T-cell (primary cell): ENCODE data around the gene TLX1. TPM values are rescaled to one million over a fixed set of nuclear protein-coding genes. Genes with fewer than 3 reads are reported as not detected.
A peak's percentile ranks its signal among the peaks of the same experiment; 100 is the strongest.

ENCODE experiments used
- ATAC-seq, 4 experiments: fragments of 200-7000 bp in 3 of 4; fragments of 150-1000 bp in 1 of 4; cut with Tn5 transposase; replicated peaks in 1 of 4; 1 replicate in 3 of 4; 2 replicates in 1 of 4; pipeline ENCODE4 v1.10.0; 2021; ENCODE audit warnings: moderate library complexity in 3 of 4, mild to moderate bottlenecking in 2 of 4, moderate number of reproducible peaks in 1 of 4
- CTCF ChIA-PET, 2 donors: fragments of 300-600 bp; sonication (Branson Sonifier 250); formaldehyde crosslinking; loops; one replicate each; lab custom pipeline; 2022; ENCODE audit warnings: antibody characterized with exemption in 2 of 2; lab: Charles Lee
- POLR2A ChIA-PET, 2 donors: fragments of 300-600 bp; sonication (Branson Sonifier 250); formaldehyde crosslinking; loops; one replicate each; lab custom pipeline; 2022; ENCODE audit warnings: antibody characterized with exemption in 2 of 2; lab: Charles Lee
- DNase-seq, 35 experiments: peaks; one replicate each; pipeline versions ENCODE4 v3.0.0 to v3.0.0-alpha.2; 2013 to 2023
- H3K27ac ChIP-seq: one replicate; pipeline ENCODE4 v1.5.1; 2013; ENCODE audit warnings: low read length
- H3K27me3 ChIP-seq, 2 experiments: replicated peaks in 1 of 2; 1 replicate in 1 of 2; 2 replicates in 1 of 2; pipeline versions ENCODE4 v1.6.1 to v1.7.0; 2013; ENCODE audit warnings: low read length in 1 of 2, mixed read lengths in 1 of 2; ENCODE audit not compliant: control insufficient read depth in 2 of 2, insufficient read depth in 2 of 2; ENCODE audit errors: extremely low read depth in 1 of 2
- H3K36me3 ChIP-seq, 2 donors: 1 replicate in 1 of 2; 2 replicates in 1 of 2; pipeline versions ENCODE4 v1.6.1 to v1.7.0; 2013; ENCODE audit warnings: low read length in 1 of 2; ENCODE audit not compliant: control insufficient read depth in 2 of 2, insufficient read depth in 1 of 2; ENCODE audit errors: extremely low read depth in 1 of 2
- H3K4me1 ChIP-seq, 2 experiments: 1 replicate in 1 of 2; 2 replicates in 1 of 2; pipeline versions ENCODE4 v1.6.1 to v1.7.0; 2013; ENCODE audit warnings: low read length in 2 of 2, mixed read lengths in 1 of 2; ENCODE audit not compliant: insufficient read depth in 2 of 2, control insufficient read depth in 1 of 2; ENCODE audit errors: extremely low read depth in 1 of 2
- H3K4me3 ChIP-seq, 2 donors: 1 replicate in 1 of 2; 2 replicates in 1 of 2; pipeline versions ENCODE4 v1.5.1 to v1.7.0; 2013; ENCODE audit warnings: mild to moderate bottlenecking in 2 of 2, low read length in 1 of 2, moderate library complexity in 1 of 2; ENCODE audit not compliant: control insufficient read depth in 1 of 2; ENCODE audit errors: extremely low read depth in 1 of 2
- H3K9me3 ChIP-seq: 2 replicates; pipeline ENCODE4 v1.7.0; 2013
- H3K27ac Mint-ChIP-seq, 2 donors: one replicate each; pipeline ENCODE4 v1.8.0; 2020 to 2021; ENCODE audit warnings: mild to moderate bottlenecking in 2 of 2, mixed read lengths in 2 of 2
- H3K27me3 Mint-ChIP-seq, 2 donors: one replicate each; pipeline ENCODE4 v1.8.0; 2021 to 2022; ENCODE audit warnings: mixed read lengths in 2 of 2
- H3K36me3 Mint-ChIP-seq: one replicate; pipeline ENCODE4 v1.8.0; 2021; ENCODE audit warnings: mixed read lengths
- H3K4me1 Mint-ChIP-seq, 3 donors: one replicate each; pipeline ENCODE4 v1.8.0; 2020 to 2022; ENCODE audit warnings: mixed read lengths in 3 of 3, mild to moderate bottlenecking in 1 of 3
- H3K4me3 Mint-ChIP-seq, 3 donors: one replicate each; pipeline ENCODE4 v1.8.0; 2020 to 2022; ENCODE audit warnings: mild to moderate bottlenecking in 3 of 3, mixed read lengths in 3 of 3, moderate library complexity in 3 of 3
- H3K9me3 Mint-ChIP-seq, 3 donors: one replicate each; pipeline ENCODE4 v1.8.0; 2020 to 2022; ENCODE audit warnings: mixed read lengths in 3 of 3
- WGBS: methylation state at CpG from one replicate; pipeline ENCODE4 v1.1.5; 2013; ENCODE audit warnings: missing lambda C conversion rate; ENCODE audit not compliant: insufficient coverage; 5-methylcytosine and 5-hydroxymethylcytosine counted together
- total RNA-seq, 35 experiments: library from RNA in 6 of 35; stranded (reverse) in 6 of 35; fragments of 120-200 nt in 1 of 35; gene quantifications; one replicate each; pipeline versions ENCODE4 v1.2.1 to v1.2.4 and lab custom pipeline; 2013 to 2026

Gene TLX1
- total RNA-seq, 5 donors from 2014 or later (not counting 1 experiment from before 2014, with no cell fraction given) = not detected

GRCh38 chr10:101135141-101136006 is 4.3 kb downstream of the TLX1 start:
- H3K27ac Mint-ChIP-seq = no peak overlapping the region
- H3K27me3 ChIP-seq = peaks cover 16 to 95% of the 10 kb centered on the region in 2 experiments
- no peaks in the 10 kb centered on the region for H3K9me3 Mint-ChIP-seq
- H3K27ac ChIP-seq = no peak overlapping the region
- no peaks in the 10 kb centered on the region for H3K36me3 Mint-ChIP-seq
- no peaks in the 10 kb centered on the region for H3K36me3 ChIP-seq
- no peak overlapping the region for H3K4me3 ChIP-seq
- peaks cover 51 to 63% (median 59%) of the 10 kb centered on the region in 3 donors for H3K4me1 Mint-ChIP-seq
- ChIA-PET CTCF (no interaction called here), POLR2A (no interaction called here)
- no peaks in the 10 kb centered on the region for H3K9me3 ChIP-seq
- DNase-seq (no peak), ATAC-seq (no peak)
- peak overlapping the region; percentile 21 to 61 (median 44) for H3K4me3 Mint-ChIP-seq
- H3K27me3 Mint-ChIP-seq = peaks cover 63 to 88% of the 10 kb centered on the region in 2 donors
- peaks cover 2 to 53% of the 10 kb centered on the region in 2 experiments for H3K4me1 ChIP-seq
- WGBS = 21% methylated on average over 18 of the region's 36 CpGs

- CTCF ChIA-PET = no interaction called here
- peak overlapping the region in 1 of 3 donors; percentile 61 for H3K4me3 Mint-ChIP-seq
Observed at GRCh38 chr10:101136007-101136707, 5.1 kb downstream of the TLX1 start.

GRCh38 chr10:101136708-101137121 is 5.6 kb downstream of the TLX1 start:
- H3K27me3 Mint-ChIP-seq = peaks cover 60 to 92% of the 10 kb centered on the region in 2 donors
- no peak overlapping the region for H3K27ac Mint-ChIP-seq
- H3K27ac ChIP-seq = no peak overlapping the region
- H3K4me1 ChIP-seq = peaks cover 0 to 51% of the 10 kb centered on the region in 2 experiments
- ChIA-PET CTCF (no interaction called here), POLR2A (no interaction called here)
- H3K4me3 ChIP-seq = no peak overlapping the region
- H3K27me3 ChIP-seq = peaks cover 15 to 96% of the 10 kb centered on the region in 2 experiments
- no peaks in the 10 kb centered on the region for H3K36me3 ChIP-seq
- ATAC-seq = no peak
- no peaks in the 10 kb centered on the region for H3K36me3 Mint-ChIP-seq
- peaks cover 51 to 63% (median 61%) of the 10 kb centered on the region in 3 donors for H3K4me1 Mint-ChIP-seq
- 21% methylated on average over 24 of the region's 26 CpGs for WGBS
- no peaks in the 10 kb centered on the region for H3K9me3 Mint-ChIP-seq
- no peak for DNase-seq
- no peak overlapping the region for H3K4me3 Mint-ChIP-seq
- no peaks in the 10 kb centered on the region for H3K9me3 ChIP-seq

More at GRCh38 chr10:101136007-101136707, 5.1 kb downstream of the TLX1 start:
- ATAC-seq (no peak), DNase-seq (no peak)
- Mint-ChIP-seq H3K27me3 (peaks cover 60 to 88% of the 10 kb centered on the region in 2 donors), H3K36me3 (no peaks in the 10 kb centered on the region), H3K9me3 (no peaks in the 10 kb centered on the region), H3K27ac (no peak overlapping the region), H3K4me1 (peaks cover 51 to 63% (median 61%) of the 10 kb centered on the region in 3 donors)
- Histone ChIP-seq H3K27me3 (peaks cover 11 to 95% of the 10 kb centered on the region in 2 experiments), H3K27ac (no peak overlapping the region), H3K36me3 (no peaks in the 10 kb centered on the region), H3K4me1 (peaks cover 0 to 54% of the 10 kb centered on the region in 2 experiments), H3K4me3 (no peak overlapping the region), H3K9me3 (no peaks in the 10 kb centered on the region)
- WGBS = 13% methylated on average over 27 of the region's 33 CpGs
- POLR2A ChIA-PET = no interaction called here

GRCh38 chr10:101137271-101137670 is 6.2 kb downstream of the TLX1 start:
- H3K4me1 Mint-ChIP-seq = peaks cover 49 to 63% (median 60%) of the 10 kb centered on the region in 3 donors
- ATAC-seq (no peak), DNase-seq (no peak)
- H3K9me3 ChIP-seq = no peaks in the 10 kb centered on the region
- CTCF ChIA-PET = no interaction called here
- H3K27ac ChIP-seq = no peak overlapping the region
- peaks cover 0 to 53% of the 10 kb centered on the region in 2 experiments for H3K4me1 ChIP-seq
- POLR2A ChIA-PET = no interaction called here
- H3K4me3 ChIP-seq = no peak overlapping the region
- no peaks in the 10 kb centered on the region for H3K9me3 Mint-ChIP-seq
- no peak overlapping the region for H3K27ac Mint-ChIP-seq
- peaks cover 15 to 97% of the 10 kb centered on the region in 2 experiments for H3K27me3 ChIP-seq
- H3K36me3 ChIP-seq = no peaks in the 10 kb centered on the region
- no peak overlapping the region for H3K4me3 Mint-ChIP-seq
- 71% methylated on average over 1 of the region's 2 CpGs for WGBS
- no peaks in the 10 kb centered on the region for H3K36me3 Mint-ChIP-seq
- H3K27me3 Mint-ChIP-seq = peaks cover 63 to 94% of the 10 kb centered on the region in 2 donors

- Histone ChIP-seq H3K4me3 (no peak overlapping the region), H3K36me3 (no peaks in the 10 kb centered on the region), H3K9me3 (no peaks in the 10 kb centered on the region), H3K4me1 (peaks cover 0 to 45% of the 10 kb centered on the region in 2 experiments), H3K27ac (no peak overlapping the region), H3K27me3 (peaks cover 12 to 97% of the 10 kb centered on the region in 2 experiments)
- H3K4me1 Mint-ChIP-seq = peaks cover 41 to 52% (median 51%) of the 10 kb centered on the region in 3 donors
- 15% methylated on average over 2 of the region's 8 CpGs for WGBS
- ATAC-seq (no peak), DNase-seq (no peak)
- CTCF ChIA-PET = interaction anchor here in 1 of 2 donors (0.6 kb wide), 1 partner anchor 10 kb away, joined by 3 read pairs; no protein-coding TSS in a partner anchor
- peak overlapping the region in 2 of 3 donors; percentile 21 to 48 for H3K4me3 Mint-ChIP-seq
- peaks cover 65 to 94% of the 10 kb centered on the region in 2 donors for H3K27me3 Mint-ChIP-seq
- POLR2A ChIA-PET = no interaction called here
- no peaks in the 10 kb centered on the region for H3K36me3 Mint-ChIP-seq
- no peak overlapping the region for H3K27ac Mint-ChIP-seq
- no peaks in the 10 kb centered on the region for H3K9me3 Mint-ChIP-seq
Observed at GRCh38 chr10:101138788-101139420, 7.8 kb downstream of the TLX1 start.

GRCh38 chr10:101139421-101139911 is 8.4 kb downstream of the TLX1 start:
- H3K27ac ChIP-seq = no peak overlapping the region
- peak overlapping the region in 2 of 3 donors; percentile 24 to 48 for H3K4me3 Mint-ChIP-seq

More at GRCh38 chr10:101139421-101139911, 8.4 kb downstream of the TLX1 start:
- POLR2A ChIA-PET = no interaction called here
- ATAC-seq (no peak), DNase-seq (no peak)
- no peak overlapping the region for H3K4me3 ChIP-seq
- H3K36me3 ChIP-seq = no peaks in the 10 kb centered on the region
- no peak overlapping the region for H3K27ac Mint-ChIP-seq
- 19% methylated on average over 26 of the region's 30 CpGs for WGBS
- peaks cover 16 to 94% of the 10 kb centered on the region in 2 experiments for H3K27me3 ChIP-seq
- CTCF ChIA-PET = no interaction called here
- peaks cover 64 to 94% of the 10 kb centered on the region in 2 donors for H3K27me3 Mint-ChIP-seq
- no peaks in the 10 kb centered on the region for H3K36me3 Mint-ChIP-seq
- peaks cover 35 to 47% (median 46%) of the 10 kb centered on the region in 3 donors for H3K4me1 Mint-ChIP-seq
- no peaks in the 10 kb centered on the region for H3K9me3 Mint-ChIP-seq
- peaks cover 0 to 40% of the 10 kb centered on the region in 2 experiments for H3K4me1 ChIP-seq
- no peaks in the 10 kb centered on the region for H3K9me3 ChIP-seq
